HG03108 (cell line): ENCODE results near the gene ERG28.
"Not testable (repeated sequence)": the region's sequence is repeated elsewhere in the genome, so short reads cannot be mapped to it uniquely, and the experiment has no call there.

Experiments used
- ATAC-seq: cut with Tn5 transposase; IDR thresholded peaks from one replicate; pipeline ENCODE4 v1.9.1; 2021; ENCODE audit warnings: moderate library complexity; ENCODE audit not compliant: unreplicated experiment

Gene ERG28, protein sequence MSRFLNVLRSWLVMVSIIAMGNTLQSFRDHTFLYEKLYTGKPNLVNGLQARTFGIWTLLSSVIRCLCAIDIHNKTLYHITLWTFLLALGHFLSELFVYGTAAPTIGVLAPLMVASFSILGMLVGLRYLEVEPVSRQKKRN

DNA sequence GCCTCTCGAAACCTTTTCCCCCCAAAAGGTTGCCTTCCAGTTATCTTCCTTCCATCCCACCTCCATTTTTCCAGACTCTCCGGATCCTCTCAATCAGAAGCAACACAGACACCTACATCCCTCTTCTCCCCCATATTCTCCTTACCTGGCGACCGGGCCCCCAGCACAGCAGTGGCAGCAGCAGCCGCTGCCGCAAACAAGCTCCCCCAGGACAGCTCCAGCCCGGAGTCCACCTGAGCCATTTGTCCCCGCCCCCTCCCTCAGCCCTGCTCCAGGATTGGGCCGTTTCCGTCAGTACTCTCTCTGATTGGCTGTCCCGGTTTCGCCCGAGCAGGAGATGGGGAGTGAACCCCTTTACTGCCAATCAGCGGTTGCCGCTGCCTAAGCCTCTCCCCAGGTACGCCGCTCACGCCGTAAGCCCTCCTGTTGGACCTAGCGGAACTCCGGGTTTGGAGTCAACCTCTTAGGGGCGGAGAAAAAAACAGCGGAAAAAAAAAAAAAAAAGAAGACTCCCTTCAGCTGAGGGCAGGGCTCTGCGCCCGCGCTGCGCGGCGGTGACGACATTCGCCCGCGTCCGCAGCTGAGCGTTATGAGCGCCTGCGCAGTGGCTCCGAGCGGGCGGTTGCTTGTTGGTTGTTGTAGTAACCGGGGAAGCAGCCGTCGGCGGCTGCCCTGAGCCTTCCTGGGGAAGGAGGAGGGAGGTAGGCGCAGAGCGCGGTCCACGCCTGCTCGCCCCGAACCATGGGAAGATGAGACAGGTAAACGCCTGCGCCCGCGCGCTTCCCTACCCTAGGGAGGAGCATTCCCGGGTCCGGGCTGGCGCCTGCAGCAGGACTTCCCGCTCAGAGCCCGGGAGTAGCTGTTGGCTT is at the start of gene ERG28, which contains the start of gene TTLL5:
Gene ERG28 (minus strand): TSS at position 247 of the 869 bp plus-strand sequence. CDS start 3,374 bp downstream, outside the sequence.
Gene TTLL5 (plus strand): TSS at position 617 of the 869 bp plus-strand sequence. CDS start 1,904 bp downstream, outside the sequence.
- ATAC-seq, result peak; percentile 97

DNA sequence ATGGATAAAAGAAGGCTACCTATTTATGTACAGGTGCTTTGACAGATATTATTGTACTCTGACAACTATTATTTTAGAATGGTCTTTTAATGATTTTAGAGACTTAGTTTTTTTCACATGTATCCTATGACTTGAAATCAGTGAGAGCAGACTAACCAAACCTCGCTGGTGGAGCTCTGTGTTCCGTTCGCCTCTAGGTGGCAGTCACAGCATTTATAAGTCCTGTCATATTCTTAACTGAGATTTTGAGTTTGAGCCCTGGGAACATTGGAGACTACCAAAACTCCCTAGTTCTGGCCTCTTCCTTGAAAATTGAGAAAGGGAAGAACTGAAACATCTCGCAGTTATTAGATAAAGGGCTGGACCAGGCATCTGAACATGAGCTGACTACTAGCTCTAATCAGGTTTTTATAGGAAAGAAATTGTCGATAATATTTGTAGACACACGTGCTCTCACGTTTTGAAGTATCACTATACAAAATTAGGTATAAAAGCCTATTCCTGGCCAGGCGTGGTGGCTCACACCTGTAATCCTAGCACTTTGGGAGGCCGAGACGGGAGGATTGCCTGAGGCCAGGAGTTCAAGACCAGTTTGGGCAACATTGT is 48.6 kb upstream of the ERG28 start:
- ATAC-seq, result no peak

DNA sequence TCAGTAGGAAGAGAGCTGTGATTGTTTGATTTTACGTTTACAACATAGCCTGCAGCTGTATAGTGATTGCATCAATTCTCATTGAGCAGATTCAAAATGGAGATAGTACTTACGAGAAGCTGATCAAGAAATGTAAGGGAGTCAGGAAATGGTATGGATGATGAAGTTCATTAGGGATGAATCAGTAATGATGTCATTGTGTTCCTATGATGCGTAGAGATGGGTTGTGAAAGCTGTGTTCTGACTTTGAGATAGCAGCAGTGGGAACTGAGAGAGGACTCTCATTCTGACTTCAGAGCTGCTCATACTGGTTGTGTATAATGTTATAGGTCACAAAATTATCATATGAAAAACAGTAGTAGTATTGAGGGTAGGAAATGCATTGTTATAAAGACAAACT is 44.3 kb upstream of the ERG28 start:
- ATAC-seq, result no peak

DNA sequence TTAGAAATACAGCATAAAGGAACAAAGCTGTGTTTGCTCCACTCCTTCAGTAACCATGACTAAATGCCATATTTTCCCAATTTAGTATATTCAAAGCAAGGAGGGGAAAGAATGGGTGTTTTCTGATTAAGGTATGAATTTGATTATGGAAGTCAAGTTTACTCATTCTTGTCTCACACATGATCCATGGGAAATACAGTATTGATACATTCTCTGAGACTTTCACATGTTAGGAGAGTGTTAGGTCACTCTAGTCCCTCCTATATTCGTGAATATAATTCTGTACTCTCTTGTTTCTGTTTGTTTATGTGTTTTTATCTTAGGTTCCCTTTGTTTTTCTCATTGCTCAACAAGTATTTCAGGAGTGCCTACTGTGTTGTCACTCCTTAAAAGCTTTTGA is 42.8 kb upstream of the ERG28 start:
- ATAC-seq, result no peak

DNA sequence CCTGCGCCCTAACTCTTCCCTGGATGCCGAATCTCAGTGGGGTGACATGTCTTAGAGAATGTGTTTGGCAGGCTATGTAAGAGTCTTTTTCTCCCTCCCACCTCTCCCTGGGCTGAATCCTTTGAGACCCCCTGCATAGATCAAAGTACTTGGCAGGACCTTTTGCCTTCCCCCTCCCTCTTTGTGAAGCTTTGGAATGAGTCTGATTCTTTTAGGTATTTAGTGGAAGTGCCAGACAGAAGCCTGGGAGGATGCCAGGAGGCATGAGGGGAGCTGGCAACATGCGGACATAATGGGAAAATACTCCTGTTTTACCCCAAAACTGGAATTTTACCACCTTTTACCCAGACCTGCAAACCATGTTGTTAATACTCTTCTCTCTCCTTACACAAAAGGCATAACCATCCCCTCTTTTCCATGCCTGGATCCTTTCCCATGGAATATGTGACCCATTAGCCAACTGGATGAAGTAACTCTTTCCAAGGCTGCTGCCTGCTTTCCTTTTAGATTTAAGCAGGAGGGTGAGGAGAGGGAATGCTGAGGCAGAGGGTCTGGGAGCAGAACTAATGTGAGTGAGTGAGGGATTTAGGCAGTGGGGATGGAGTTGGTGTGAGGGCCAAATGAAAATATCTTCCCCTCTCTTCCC is 42.1 kb upstream of the ERG28 start:
- ATAC-seq, result no peak

DNA sequence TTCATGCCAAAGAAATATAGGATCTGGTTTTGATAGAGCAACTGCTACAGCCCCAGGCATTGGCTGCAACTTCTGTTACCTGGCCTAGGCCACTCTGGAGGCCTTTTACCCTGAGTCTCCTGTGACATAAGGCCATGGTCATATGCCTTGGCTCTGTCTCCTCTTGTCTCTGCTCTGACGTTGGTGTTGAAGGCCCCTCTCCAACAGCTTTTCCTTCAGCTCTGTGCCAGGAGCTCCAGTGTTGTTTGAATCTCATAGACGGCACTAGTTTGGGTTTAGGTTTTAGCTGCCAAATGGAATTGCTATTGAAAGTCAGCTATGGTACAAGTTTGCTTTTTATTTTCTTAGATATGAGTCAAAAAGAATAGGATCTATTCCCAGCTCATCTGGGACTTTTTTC is 41.4 kb upstream of the ERG28 start:
- ATAC-seq, result no peak

DNA sequence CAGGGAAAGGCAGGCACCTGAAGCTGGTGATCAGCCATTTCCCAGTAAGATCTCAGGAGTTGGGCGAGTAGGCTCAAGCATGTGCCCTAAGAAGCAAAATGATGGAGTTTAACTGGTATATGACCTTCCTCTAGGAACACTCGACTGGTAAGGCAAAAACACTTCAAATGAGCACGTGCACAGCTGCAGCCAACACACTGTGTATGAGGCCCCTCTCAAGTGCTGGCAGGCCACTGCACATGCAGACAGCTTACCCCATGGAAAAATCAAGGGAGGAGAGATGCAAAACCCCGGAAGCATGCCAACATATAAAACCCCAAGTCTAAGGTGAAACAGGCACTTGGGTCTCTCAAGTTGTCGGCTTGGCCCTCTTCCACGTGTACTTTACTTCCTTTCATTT is 39.6 kb upstream of the ERG28 start:
- no peak for ATAC-seq

DNA sequence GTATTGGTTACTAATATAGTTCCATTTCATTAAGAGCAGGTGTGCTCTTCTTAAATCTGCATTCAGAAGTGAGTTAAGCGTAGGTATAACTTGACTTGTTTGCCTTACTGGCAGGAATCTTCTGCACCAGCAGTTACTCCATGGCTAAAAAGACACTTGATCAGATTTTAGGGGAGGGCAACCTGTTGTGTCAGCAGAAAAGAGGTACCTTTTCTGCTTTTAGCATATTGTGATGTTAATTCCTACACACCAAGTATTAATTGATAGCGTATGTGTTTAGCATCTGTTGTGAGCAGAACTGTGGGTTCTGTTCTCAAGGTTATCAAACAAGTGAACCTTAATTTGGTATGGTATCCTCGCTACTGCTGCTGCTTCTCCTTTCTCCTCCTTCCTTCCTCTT is 38.7 kb upstream of the ERG28 start:
- ATAC-seq, result no peak

DNA sequence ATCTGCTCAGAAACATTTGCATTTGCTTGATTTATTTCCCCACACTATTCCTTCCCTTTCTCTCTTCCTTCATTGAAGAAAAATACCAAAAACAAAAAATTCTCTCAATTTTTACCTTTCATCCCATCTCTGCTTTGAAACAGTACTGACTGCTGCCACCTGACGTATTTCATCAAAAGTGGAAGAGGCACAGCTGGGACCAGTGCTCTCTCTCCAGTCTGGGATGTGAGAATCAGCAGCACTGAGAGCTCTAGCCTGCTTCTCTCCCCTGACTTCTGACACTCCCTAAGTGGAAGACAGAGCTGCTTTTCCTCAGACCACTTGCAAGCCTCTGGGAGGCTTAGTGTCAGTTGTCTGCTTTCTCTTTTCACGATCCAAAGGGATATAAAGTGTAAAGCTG is 37.2 kb upstream of the ERG28 start:
- no peak for ATAC-seq

DNA sequence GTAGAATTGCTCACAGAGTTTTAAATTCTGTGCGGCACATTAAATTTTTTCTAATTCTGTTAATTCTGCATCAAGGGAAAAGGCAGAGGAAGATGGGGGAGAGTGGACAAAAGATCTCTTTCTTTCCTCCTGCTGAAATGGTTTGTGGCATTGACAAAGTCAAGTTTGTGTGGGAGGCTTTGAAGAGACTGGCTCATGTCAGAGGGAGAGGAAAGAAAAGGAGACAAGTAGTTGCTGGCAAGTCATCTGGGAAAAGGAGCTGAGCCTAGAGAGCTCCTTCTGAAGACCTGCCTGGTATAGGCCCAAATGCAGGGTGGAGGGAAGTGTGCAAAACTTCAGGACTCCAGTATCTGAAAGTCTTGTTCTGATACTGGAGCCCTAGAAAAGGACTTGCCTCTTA is 36.7 kb upstream of the ERG28 start:
- no peak for ATAC-seq

DNA sequence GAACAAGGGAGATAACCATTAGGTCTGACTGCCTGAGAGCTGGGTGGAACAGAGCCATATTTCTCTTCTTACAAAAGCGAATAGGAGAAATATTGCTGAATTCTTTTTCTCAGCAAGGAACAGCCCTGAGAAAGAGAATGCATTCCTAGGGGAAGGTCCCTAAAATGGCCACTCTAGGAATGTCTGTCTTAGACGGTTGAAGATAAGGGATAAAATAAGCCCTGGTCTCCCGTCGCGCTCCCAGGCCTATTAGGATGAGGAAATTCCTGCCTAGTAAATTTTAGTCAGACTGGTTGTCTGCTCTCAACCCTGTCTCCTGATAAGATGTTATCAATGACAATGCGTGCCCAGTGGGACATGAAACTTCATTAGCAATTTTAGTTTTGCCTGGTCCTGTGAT is 34.3 kb upstream of the ERG28 start:
- not testable (repeated sequence) for ATAC-seq

DNA sequence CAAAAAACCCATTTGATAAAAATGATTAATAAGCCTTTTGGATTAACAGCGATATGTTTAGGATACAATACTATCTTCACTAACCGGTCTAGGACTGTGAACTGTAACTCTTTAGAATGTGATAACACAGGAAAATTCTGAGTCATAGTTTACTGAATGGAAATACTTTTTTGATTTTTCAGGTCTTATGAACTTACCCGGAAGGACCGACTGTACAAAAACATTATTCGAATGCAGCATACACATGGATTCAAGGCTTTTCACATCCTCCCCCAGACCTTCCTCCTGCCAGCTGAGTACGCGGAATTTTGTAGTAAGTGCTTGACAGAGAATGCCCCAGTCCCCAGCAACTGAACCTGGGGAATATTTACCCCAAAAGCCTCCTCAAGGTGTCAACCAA is 29.3 kb upstream of the ERG28 start:
- ATAC-seq, result no peak

DNA sequence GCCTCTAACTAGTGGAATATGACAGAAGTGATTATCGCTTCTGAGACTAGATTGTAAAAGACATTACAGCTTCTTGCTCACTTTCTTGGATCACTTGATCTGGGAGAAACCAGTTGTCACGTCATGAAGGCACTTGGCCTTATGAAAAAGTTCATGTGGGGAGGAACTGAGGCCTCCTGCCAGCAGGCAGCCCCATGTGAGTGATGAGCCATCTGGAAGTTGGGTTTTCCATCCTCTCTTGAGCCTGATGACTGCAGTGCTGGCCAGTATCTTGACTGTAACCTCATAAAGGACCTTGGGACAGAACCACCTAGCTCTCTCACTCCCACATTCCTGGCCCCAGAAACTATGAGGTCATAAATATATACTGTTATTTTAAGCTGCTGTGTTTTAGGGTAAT is 28.3 kb upstream of the ERG28 start:
- ATAC-seq, result no peak

DNA sequence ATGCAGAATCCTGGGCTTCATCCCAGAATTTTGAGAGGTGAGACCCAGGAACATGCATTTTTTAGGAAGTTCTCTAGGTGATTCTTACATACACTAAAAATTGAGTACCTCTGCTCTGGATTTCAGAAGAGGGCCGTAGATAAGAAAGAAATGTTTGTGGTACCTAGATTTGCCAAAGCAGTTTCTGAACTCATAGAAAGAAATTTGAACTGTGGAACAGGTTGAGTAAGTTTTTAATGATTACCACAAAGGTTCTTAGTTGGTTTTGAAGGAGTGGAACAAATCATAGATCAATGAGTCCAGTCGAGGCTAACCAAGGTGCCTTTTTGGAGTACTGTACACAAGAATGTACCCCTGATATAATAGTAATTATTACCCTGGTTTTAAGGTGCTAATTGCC is 25.2 kb upstream of the ERG28 start:
- ATAC-seq, result no peak

DNA sequence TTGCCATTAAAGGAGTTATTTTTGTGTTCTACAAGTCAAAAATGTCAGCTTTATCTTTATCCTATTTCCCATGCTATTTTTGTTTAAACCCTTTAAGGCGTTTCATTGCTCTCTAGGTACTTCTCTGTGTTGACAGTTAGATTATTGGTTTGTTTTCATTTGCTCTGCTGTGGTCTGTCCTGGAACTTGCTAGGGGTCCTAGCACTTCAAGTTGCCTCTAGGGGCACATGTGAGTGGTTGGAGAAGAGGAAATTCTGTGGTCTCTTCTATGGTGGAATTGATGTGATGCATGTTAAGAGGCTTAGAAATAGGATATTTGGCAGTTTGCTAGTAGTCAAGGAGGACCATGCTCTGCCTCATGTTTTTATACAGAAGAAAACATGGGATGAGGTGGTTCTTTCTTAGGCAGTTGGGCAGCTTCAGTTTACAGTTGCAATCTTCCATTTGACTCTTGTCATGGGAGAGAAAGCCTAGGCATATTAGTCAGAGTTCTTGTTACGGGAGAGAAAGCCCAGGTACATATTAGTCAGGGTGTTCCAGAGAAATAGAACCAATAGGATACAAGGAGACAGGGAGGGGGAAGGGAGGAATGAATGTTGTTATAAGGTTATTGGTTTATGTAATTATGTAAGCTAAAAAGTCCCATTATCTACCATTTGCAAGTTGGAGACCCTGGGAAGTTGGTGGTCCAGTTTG is 14.7 kb upstream of the ERG28 start:
- ATAC-seq, result no peak

DNA sequence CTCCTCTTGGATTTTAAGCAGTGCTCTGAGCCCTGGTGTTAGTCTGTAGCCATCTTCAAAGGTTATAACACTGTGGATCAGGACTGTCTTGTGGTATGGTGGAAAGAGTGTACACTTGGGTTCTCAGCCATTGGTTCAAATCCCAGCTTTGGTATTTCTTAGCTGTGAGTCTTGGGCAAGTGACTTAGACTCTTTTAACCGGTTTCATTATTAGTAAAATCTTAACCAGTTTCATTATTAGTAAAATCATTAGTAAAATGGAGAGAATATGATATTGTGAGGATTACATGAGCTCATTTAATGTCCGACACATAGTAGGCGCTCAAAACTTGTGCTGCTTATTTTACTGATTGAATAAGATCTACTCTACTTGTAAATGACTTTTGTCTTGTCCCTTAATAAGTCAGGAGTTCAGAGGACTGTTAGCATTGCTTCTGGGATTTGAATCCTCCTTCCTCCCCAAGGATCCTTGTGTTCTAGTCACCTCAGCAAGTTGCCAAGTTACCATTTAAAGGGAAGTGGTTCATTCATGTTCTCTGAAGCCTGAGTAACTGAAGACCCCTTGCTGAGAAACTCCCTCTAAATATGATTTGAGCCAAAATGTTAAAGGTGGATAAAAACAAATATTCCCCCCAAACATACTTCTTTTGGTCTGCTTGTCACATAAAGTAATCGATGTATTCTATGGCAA is 12.8 kb upstream of the ERG28 start:
- ATAC-seq, result no peak

DNA sequence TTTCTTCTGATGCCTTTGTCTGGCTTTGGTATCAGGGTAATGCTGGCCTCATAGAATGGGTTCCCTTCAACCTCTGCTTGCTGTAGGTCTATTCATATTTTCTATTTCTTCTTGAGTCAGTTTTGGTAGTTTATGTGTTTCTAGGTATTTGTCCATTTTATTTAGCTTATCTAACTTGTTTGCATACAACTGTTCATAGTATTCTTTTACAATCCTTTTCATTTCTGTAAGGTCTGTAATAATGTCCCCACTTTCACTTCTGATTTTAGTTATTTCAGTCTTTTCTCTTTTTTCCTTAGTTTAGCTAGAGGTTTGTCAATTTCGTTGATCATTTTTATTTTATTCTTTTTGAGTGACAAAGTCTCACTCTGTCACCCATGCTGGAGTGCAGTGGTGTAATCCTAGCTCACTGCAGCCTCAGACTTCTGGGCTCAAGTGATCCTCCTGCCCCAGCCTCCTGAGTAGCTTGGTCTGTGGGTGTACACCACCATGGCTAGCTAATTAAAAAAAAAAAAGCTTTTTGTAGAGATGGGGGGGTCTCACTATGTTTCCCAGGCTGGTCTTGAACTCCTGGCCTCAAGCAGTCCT is 12.0 kb upstream of the ERG28 start:
- no peak for ATAC-seq

DNA sequence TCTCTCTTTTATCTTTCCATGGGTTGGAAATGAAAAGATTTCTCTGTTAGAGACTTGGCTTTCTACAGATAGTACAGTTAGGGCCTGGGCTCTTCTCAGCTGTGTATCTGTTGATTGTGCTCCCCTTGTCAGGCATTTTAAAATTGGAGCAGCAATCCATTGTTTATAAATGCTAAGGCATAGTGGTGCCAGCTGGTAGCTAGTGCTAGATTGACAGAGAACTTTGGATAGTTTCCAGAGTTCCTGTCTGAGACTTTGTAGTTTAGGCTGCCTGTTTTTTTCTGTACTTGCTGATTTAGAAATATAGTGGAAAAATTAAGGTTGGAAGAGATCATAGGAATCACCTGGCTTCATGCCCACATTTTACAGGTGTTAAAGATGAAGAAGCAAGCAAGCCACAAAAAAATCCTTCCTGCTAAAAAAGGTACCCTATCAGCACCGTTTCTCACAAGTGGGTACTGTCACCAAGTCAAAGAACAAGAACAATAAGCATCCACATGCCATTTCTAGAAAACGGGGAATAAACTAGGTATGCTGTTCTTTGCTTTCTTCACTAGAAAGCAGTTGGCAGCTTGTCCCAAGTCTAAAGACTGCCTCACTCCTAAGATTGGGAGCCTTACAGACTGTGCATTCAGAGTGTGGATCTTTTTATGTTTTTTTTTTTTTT is 6.6 kb upstream of the ERG28 start:
- ATAC-seq, result no peak

DNA sequence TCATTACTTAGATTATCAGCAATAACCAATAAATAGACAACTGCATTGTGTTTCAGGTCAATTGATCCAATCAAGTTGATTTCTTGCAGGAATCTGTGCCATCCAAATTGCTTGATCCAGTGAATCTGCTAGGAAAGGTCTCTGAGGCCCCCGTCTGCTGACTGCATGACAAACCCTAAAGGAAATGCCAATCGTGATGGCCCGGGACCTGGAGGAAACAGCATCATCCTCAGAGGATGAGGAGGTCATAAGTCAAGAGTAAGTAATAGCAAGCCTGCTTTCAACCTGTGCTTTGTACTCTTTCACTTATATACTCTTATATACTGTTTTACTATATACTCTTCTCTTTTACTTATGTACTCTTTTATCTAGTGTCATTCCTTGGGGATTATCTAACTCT is 2.3 kb upstream of the ERG28 start:
- ATAC-seq, result no peak

DNA sequence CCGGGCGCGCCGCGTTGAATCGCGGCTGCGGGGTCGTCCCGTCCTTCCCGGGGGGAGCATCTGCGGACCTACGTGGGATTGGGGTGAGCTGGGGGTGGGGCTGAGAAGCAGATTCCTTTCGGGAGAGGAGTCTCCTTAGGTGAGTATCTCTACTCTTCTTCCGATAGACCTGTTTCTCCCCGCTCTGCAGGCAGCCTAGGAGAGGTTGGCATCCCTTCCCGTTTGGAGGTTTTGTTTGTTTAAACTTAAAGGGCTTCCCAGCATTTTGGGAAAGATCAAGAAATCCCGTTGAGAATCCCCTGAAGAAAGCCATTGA is 781 bp upstream of the ERG28 start:
- peak; percentile 0 for ATAC-seq
